Right lobe of liver (tissue), 4 donors: ENCODE results near the gene TCF12.

Experiments used
- CTCF ChIP-seq, 4 donors: fragments of 200-600 bp in 3 of 4; fragments of 450-650 bp in 1 of 4; IDR thresholded peaks; one replicate each; pipeline versions ENCODE4 v1.5.1 to v1.8.0; 2016 to 2022; ENCODE audit warnings: antibody characterized with exemption in 4 of 4, mild to moderate bottlenecking in 2 of 4
- POLR2A ChIP-seq: fragments of 450-650 bp; IDR thresholded peaks from one replicate; pipeline ENCODE4 v1.6.1; 2017; ENCODE audit warnings: antibody characterized with exemption, mild to moderate bottlenecking
- donor health status: DM: no; HTN: no; CAD: no.
- donor health status: DM: no; HTN: no; CAD: no.
- donor health status: DM: no; HTN: yes; CAD: no.

- TF ChIP-seq CTCF (IDR thresholded peaks at IDR 0.05) (no peak), POLR2A (no peak)
Observed at GRCh38 chr15:56977232-56977631, 58.8 kb downstream of the TCF12 start.
